ENCODE data around the gene GLI1.
"Not testable (repeated sequence)": the region's sequence is repeated elsewhere in the genome, so short reads cannot be mapped to it uniquely, and the experiment has no call there.

Gene GLI1

DNA sequence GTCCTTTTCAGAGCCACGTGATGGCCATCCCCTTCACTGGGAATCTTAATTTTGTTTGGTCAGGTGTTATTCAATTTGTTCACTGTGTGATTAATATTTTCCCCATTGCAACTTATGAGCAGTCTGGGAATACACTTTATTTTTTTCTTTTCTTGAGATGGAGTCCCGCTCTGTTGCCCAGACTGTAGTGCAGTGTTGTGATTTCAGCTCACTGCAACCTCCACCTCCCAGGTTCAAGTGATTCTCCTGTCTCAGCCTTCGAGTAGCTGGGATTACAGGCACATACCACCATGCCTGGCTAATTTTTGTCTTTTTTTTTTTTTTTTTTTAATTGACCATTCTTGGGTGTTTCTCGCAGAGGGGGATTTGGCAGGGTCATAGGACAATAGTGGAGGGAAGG is 47.0 kb downstream of the GLI1 start:
- not testable (repeated sequence) for ATAC-seq (replicated peaks; ENCODE audit: extremely low read depth, poor library complexity, severe bottlenecking); H3K4me1 Mint-ChIP-seq; H3K9me3 Mint-ChIP-seq; H3K4me3 Mint-ChIP-seq; DNase-seq (ENCODE audit: low spot score in 2 of 2); H3K27me3 Mint-ChIP-seq; H3K27ac Mint-ChIP-seq (ENCODE audit: low read depth)
- H3K36me3 Mint-ChIP-seq (ENCODE audit: insufficient read depth) = peaks cover 56% of the 10 kb centered on the region

GRCh38 chr12:57507796-57508195 is 48.2 kb downstream of the GLI1 start:
- H3K27ac Mint-ChIP-seq (ENCODE audit: low read depth); H3K4me1 Mint-ChIP-seq; DNase-seq (ENCODE audit: low spot score in 2 of 2); ATAC-seq (replicated peaks; ENCODE audit: extremely low read depth, poor library complexity, severe bottlenecking); H3K27me3 Mint-ChIP-seq; H3K9me3 Mint-ChIP-seq; H3K4me3 Mint-ChIP-seq: not testable (repeated sequence)
- peaks cover 58% of the 10 kb centered on the region for H3K36me3 Mint-ChIP-seq (ENCODE audit: insufficient read depth)

- H3K27ac Mint-ChIP-seq (ENCODE audit: low read depth) = no peak overlapping the region
- no peak overlapping the region for H3K4me3 Mint-ChIP-seq
- ATAC-seq (replicated peaks; ENCODE audit: extremely low read depth, poor library complexity, severe bottlenecking) (no peak), DNase-seq (ENCODE audit: low spot score in 2 of 2) (no peak)
- no peaks in the 10 kb centered on the region for H3K27me3 Mint-ChIP-seq
- H3K9me3 Mint-ChIP-seq = no peaks in the 10 kb centered on the region
- H3K4me1 Mint-ChIP-seq = no peaks in the 10 kb centered on the region
- peaks cover 53% of the 10 kb centered on the region for H3K36me3 Mint-ChIP-seq (ENCODE audit: insufficient read depth)
Measured at GRCh38 chr12:57511161-57511560, 51.6 kb downstream of the GLI1 start.

DNA sequence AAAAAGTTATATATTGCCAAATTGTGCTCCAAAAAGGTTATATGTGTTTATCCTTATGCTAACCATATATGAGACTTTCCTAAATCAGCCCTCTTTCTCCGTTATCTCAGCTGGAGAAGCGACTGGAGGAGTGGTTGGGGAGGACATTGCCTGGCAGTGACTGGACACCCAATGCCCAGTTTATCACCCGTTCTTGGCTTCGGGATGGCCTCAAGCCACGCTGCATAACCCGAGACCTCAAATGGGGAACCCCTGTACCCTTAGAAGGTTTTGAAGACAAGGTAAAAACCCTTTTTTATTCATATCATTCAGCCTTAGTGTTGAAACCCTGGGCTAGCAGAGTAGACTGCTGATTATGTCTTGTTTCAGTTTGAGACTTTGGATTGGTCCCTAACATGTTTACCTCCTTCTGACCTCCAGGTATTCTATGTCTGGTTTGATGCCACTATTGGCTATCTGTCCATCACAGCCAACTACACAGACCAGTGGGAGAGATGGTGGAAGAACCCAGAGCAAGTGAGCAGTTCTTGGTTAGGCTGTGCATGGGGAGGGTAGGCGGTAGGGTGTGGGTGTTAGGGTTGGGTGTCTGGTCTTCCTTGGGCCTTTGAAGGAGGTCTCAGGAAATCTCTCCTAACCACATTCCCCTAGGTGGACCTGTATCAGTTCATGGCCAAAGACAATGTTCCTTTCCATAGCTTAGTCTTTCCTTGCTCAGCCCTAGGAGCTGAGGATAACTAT is 52.2 kb downstream of the GLI1 start:
- Mint-ChIP-seq H3K4me3 (no peak overlapping the region), H3K27me3 (no peaks in the 10 kb centered on the region), H3K27ac (ENCODE audit: low read depth) (peak overlapping the region; percentile 65), H3K9me3 (no peaks in the 10 kb centered on the region), H3K36me3 (ENCODE audit: insufficient read depth) (peaks cover 49% of the 10 kb centered on the region), H3K4me1 (peaks cover under 1% of the 10 kb centered on the region)
- ATAC-seq (replicated peaks; ENCODE audit: extremely low read depth, poor library complexity, severe bottlenecking) = no peak
- no peak for DNase-seq (ENCODE audit: low spot score in 2 of 2)

GRCh38 chr12:57512665-57513064 is 53.1 kb downstream of the GLI1 start:
- Mint-ChIP-seq H3K27ac (ENCODE audit: low read depth) (peak overlapping the region; percentile 65), H3K4me3 (no peak overlapping the region), H3K4me1 (peaks cover 5% of the 10 kb centered on the region), H3K36me3 (ENCODE audit: insufficient read depth) (peaks cover 54% of the 10 kb centered on the region), H3K9me3 (no peaks in the 10 kb centered on the region), H3K27me3 (no peaks in the 10 kb centered on the region)
- no peak for DNase-seq (ENCODE audit: low spot score in 2 of 2)
- no peak for ATAC-seq (replicated peaks; ENCODE audit: extremely low read depth, poor library complexity, severe bottlenecking)

GRCh38 chr12:57513266-57513665 is 53.7 kb downstream of the GLI1 start:
- DNase-seq (ENCODE audit: low spot score in 2 of 2) = no peak
- peak overlapping the region; percentile 65 for H3K27ac Mint-ChIP-seq (ENCODE audit: low read depth)
- H3K9me3 Mint-ChIP-seq = no peaks in the 10 kb centered on the region
- peaks cover 56% of the 10 kb centered on the region for H3K36me3 Mint-ChIP-seq (ENCODE audit: insufficient read depth)
- no peak for ATAC-seq (replicated peaks; ENCODE audit: extremely low read depth, poor library complexity, severe bottlenecking)
- H3K4me1 Mint-ChIP-seq = peaks cover 8% of the 10 kb centered on the region
- H3K27me3 Mint-ChIP-seq = no peaks in the 10 kb centered on the region
- H3K4me3 Mint-ChIP-seq = no peak overlapping the region

GRCh38 chr12:57513677-57514076 is 54.1 kb downstream of the GLI1 start:
- not testable (repeated sequence) for H3K27ac Mint-ChIP-seq (ENCODE audit: low read depth)

GRCh38 chr12:57514246-57514645 is 54.7 kb downstream of the GLI1 start:
- not testable (repeated sequence) for DNase-seq (ENCODE audit: low spot score in 2 of 2); H3K27ac Mint-ChIP-seq (ENCODE audit: low read depth); ATAC-seq (replicated peaks; ENCODE audit: extremely low read depth, poor library complexity, severe bottlenecking); H3K27me3 Mint-ChIP-seq; H3K4me3 Mint-ChIP-seq; H3K9me3 Mint-ChIP-seq
- Mint-ChIP-seq H3K4me1 (peaks cover 18% of the 10 kb centered on the region), H3K36me3 (ENCODE audit: insufficient read depth) (peaks cover 66% of the 10 kb centered on the region)

More at GRCh38 chr12:57513677-57514076, 54.1 kb downstream of the GLI1 start:
- H3K4me1 Mint-ChIP-seq = peaks cover 12% of the 10 kb centered on the region
- H3K27me3 Mint-ChIP-seq; H3K4me3 Mint-ChIP-seq; H3K9me3 Mint-ChIP-seq; ATAC-seq (replicated peaks; ENCODE audit: extremely low read depth, poor library complexity, severe bottlenecking); DNase-seq (ENCODE audit: low spot score in 2 of 2): not testable (repeated sequence)
- peaks cover 60% of the 10 kb centered on the region for H3K36me3 Mint-ChIP-seq (ENCODE audit: insufficient read depth)

DNA sequence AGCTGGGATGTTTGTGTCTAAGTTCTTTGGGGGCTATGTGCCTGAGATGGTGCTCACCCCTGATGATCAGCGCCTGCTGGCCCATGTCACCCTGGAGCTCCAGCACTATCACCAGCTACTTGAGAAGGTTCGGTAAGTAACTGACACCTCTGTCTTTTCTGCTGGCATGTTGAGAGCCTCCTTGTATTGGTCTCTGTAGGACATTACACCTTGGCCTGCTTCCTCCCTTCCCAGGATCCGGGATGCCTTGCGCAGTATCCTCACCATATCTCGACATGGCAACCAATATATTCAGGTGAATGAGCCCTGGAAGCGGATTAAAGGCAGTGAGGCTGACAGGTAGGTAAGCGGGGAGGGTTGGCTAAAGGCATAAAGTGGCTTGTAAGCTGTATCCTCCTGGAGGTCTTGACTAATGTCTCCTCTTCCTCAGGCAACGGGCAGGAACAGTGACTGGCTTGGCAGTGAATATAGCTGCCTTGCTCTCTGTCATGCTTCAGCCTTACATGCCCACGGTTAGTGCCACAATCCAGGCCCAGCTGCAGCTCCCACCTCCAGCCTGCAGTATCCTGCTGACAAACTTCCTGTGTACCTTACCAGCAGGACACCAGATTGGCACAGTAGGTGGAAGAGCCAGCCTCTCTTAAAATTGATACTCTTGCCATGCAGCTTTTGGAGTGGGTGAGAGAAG is 55.3 kb downstream of the GLI1 start:
- Mint-ChIP-seq H3K27ac (ENCODE audit: low read depth) (no peak overlapping the region), H3K36me3 (ENCODE audit: insufficient read depth) (peaks cover 62% of the 10 kb centered on the region)
- ATAC-seq (replicated peaks; ENCODE audit: extremely low read depth, poor library complexity, severe bottlenecking) = no peak

DNA sequence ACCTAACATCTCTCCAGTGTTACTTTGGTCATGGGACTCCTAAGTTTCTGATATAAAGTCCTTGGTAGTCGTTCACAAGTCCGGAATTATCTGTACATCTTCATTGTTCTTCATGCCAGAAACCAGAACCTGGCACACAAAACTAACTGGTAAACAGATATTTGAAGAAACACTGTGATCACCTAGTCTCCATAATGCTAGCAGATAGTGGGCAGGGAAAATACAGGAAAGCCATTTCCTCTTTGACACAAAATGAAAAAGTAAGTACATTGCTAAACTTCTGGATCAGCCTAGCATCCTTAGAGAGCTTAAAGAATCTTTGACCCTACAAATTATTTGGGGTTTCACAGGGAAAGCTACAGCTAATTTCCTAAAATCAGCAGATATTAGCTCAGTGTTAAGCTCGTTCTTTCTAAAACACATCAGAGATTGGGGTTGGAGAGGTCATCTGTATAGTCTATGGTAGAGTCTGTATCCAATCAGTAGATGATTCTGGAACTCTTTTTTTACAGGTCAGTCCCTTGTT is 55.9 kb downstream of the GLI1 start:
- DNase-seq (ENCODE audit: low spot score in 2 of 2) (no peak), ATAC-seq (replicated peaks; ENCODE audit: extremely low read depth, poor library complexity, severe bottlenecking) (no peak)
- Mint-ChIP-seq H3K9me3 (no peaks in the 10 kb centered on the region), H3K36me3 (ENCODE audit: insufficient read depth) (peaks cover 65% of the 10 kb centered on the region), H3K4me3 (no peak overlapping the region), H3K4me1 (peaks cover 24% of the 10 kb centered on the region), H3K27me3 (no peaks in the 10 kb centered on the region), H3K27ac (ENCODE audit: low read depth) (peak overlapping the region; percentile 24)

More for the DNA sequence above, 55.3 kb downstream of the GLI1 start:
- Mint-ChIP-seq H3K4me3 (no peak overlapping the region), H3K9me3 (no peaks in the 10 kb centered on the region), H3K27me3 (no peaks in the 10 kb centered on the region), H3K4me1 (peaks cover 24% of the 10 kb centered on the region)
- no peak for DNase-seq (ENCODE audit: low spot score in 2 of 2)

GRCh38 chr12:57515934-57516541 is 56.5 kb downstream of the GLI1 start:
- Mint-ChIP-seq H3K27me3 (no peaks in the 10 kb centered on the region), H3K27ac (ENCODE audit: low read depth) (peak overlapping the region; percentile 24), H3K4me3 (no peak overlapping the region), H3K9me3 (no peaks in the 10 kb centered on the region), H3K4me1 (peaks cover 24% of the 10 kb centered on the region), H3K36me3 (ENCODE audit: insufficient read depth) (peaks cover 67% of the 10 kb centered on the region)
- no peak for ATAC-seq (replicated peaks; ENCODE audit: extremely low read depth, poor library complexity, severe bottlenecking)
- DNase-seq (ENCODE audit: low spot score in 2 of 2) = no peak

- Mint-ChIP-seq H3K36me3 (ENCODE audit: insufficient read depth) (peaks cover 70% of the 10 kb centered on the region), H3K4me1 (peaks cover 28% of the 10 kb centered on the region), H3K4me3 (no peak overlapping the region), H3K27ac (ENCODE audit: low read depth) (no peak overlapping the region), H3K27me3 (no peaks in the 10 kb centered on the region), H3K9me3 (no peaks in the 10 kb centered on the region)
- ATAC-seq (replicated peaks; ENCODE audit: extremely low read depth, poor library complexity, severe bottlenecking) (no peak), DNase-seq (ENCODE audit: low spot score in 2 of 2) (no peak)
Measured at GRCh38 chr12:57516617-57517153, 57.1 kb downstream of the GLI1 start.
